Right lobe of liver (tissue), 6 donors: ENCODE measurements around the gene NLRP9. TPM values are rescaled to one million over a fixed set of nuclear protein-coding genes. Genes with fewer than 3 reads are reported as not detected.

Experiments
- ATAC-seq, 4 donors: fragments of 200-7000 bp; cut with Tn5 transposase; one replicate each; pipeline ENCODE4 v1.9.1; 2020; ENCODE audit warnings: mild to moderate bottlenecking in 4 of 4, moderate library complexity in 4 of 4
- DNase-seq, 3 donors: peaks; one replicate each; pipeline ENCODE4 v3.0.0-alpha.2; 2020
- H3K27ac ChIP-seq, 3 donors: fragments of 200-600 bp; one replicate each; pipeline ENCODE4 v1.8.0; 2022
- H3K27me3 ChIP-seq, 2 donors: fragments of 200-600 bp; one replicate each; pipeline ENCODE4 v1.8.0; 2022
- H3K36me3 ChIP-seq, 4 donors: fragments of 200-600 bp; sonication (generic) in 1 of 4; one replicate each; pipeline versions ENCODE4 v1.5.1 to v1.8.0; 2017 to 2022; ENCODE audit warnings: control low read depth in 1 of 4
- H3K4me1 ChIP-seq, 4 donors: fragments of 200-600 bp; sonication (generic) in 1 of 4; one replicate each; pipeline versions ENCODE4 v1.5.1 to v1.8.0; 2017 to 2022; ENCODE audit warnings: control low read depth in 1 of 4
- H3K4me3 ChIP-seq, 3 donors: fragments of 200-600 bp; one replicate each; pipeline ENCODE4 v1.8.0; 2022
- H3K9me3 ChIP-seq, 4 donors: fragments of 200-600 bp; sonication (generic) in 1 of 4; one replicate each; pipeline versions ENCODE4 v1.5.1 to v1.8.0; 2017 to 2022; ENCODE audit warnings: control low read depth in 1 of 4
- POLR2A ChIP-seq: fragments of 450-650 bp; IDR thresholded peaks from one replicate; pipeline ENCODE4 v1.6.1; 2017; ENCODE audit warnings: antibody characterized with exemption, mild to moderate bottlenecking
- WGBS: methylation state at CpG from one replicate; pipeline ENCODE4 v1.1.6; 2018; ENCODE audit warnings: low coverage, low lambda C conversion rate; ENCODE audit not compliant: insufficient coverage; ENCODE audit errors: missing lambda C conversion rate; 5-methylcytosine and 5-hydroxymethylcytosine counted together
- intact Hi-C, 2 donors: fragments of 100-400 bp; cut with DNase I; formaldehyde crosslinking; loops; one replicate each; pipeline versions ENCODE4 v1.11.2 to v1.14.1; 2022
- total RNA-seq, 6 experiments: library from RNA; depleted of rRNA in 2 of 6; stranded (reverse); fragments of >200 nt in 2 of 6; fragmentation: NEBNext Ultra II Directional in 3 of 6; extraction: Animal tissue kit (Norgen Biotek cat#: 25700) in 3 of 6; gene quantifications; one replicate each; pipeline versions ENCODE4 v1.1.0 to v1.2.4, GENCODE V29; 2016 to 2023
- TF ChIP-seq, protein P1 (sequence below), 4 donors: fragments of 200-600 bp in 3 of 4; fragments of 450-650 bp in 1 of 4; IDR thresholded peaks; one replicate each; pipeline versions ENCODE4 v1.5.1 to v1.8.0; 2016 to 2022; ENCODE audit warnings: antibody characterized with exemption in 4 of 4, mild to moderate bottlenecking in 2 of 4
- donor health status: DM: no; HTN: yes; CAD: no.
- donor health status: DM: no; HTN: no; CAD: no.
- donor health status: DM: no; HTN: no; CAD: no.
- donor health status: DM: no; HTN: yes; CAD: no.
- donor health status: DM: no; HTN: yes; CAD: no.

The NLRP9 gene
- total RNA-seq, 6 experiments from 2014 or later, result not detected

GRCh38 chr19:55667006-55667381, 71.2 kb downstream of the NLRP9 start:
- intact Hi-C loops, result no loop called here
- Histone ChIP-seq H3K27ac (no peak overlapping the region), H3K27me3 (no peaks in the 10 kb centered on the region), H3K4me1 (no peaks in the 10 kb centered on the region), H3K9me3 (no peaks in the 10 kb centered on the region), H3K4me3 (no peak overlapping the region), H3K36me3 (peaks cover 17 to 78% (median 38%) of the 10 kb centered on the region in 4 donors)
- no peak for TF ChIP-seq POLR2A
- TF ChIP-seq, protein P1, sequence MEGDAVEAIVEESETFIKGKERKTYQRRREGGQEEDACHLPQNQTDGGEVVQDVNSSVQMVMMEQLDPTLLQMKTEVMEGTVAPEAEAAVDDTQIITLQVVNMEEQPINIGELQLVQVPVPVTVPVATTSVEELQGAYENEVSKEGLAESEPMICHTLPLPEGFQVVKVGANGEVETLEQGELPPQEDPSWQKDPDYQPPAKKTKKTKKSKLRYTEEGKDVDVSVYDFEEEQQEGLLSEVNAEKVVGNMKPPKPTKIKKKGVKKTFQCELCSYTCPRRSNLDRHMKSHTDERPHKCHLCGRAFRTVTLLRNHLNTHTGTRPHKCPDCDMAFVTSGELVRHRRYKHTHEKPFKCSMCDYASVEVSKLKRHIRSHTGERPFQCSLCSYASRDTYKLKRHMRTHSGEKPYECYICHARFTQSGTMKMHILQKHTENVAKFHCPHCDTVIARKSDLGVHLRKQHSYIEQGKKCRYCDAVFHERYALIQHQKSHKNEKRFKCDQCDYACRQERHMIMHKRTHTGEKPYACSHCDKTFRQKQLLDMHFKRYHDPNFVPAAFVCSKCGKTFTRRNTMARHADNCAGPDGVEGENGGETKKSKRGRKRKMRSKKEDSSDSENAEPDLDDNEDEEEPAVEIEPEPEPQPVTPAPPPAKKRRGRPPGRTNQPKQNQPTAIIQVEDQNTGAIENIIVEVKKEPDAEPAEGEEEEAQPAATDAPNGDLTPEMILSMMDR (IDR thresholded peaks at IDR 0.05), result no peak
- WGBS, result 100% methylated on average over 1 of the region's 4 CpGs
- DNase-seq, result no peak
- no peak for ATAC-seq

GRCh38 chr19:55666343-55667005, 71.7 kb downstream of the NLRP9 start:
- ATAC-seq, result no peak
- no peaks in the 10 kb centered on the region for H3K27me3 ChIP-seq
- no peaks in the 10 kb centered on the region for H3K9me3 ChIP-seq
- TF ChIP-seq, protein P1 (IDR thresholded peaks at IDR 0.05), result no peak
- TF ChIP-seq POLR2A, result no peak
- WGBS, result 90% methylated on average over 2 of the region's 12 CpGs
- H3K4me3 ChIP-seq, result no peak overlapping the region
- peaks cover 17 to 82% (median 39%) of the 10 kb centered on the region in 4 donors for H3K36me3 ChIP-seq
- intact Hi-C loops, result no loop called here
- DNase-seq, result no peak
- H3K4me1 ChIP-seq, result no peaks in the 10 kb centered on the region
- no peak overlapping the region for H3K27ac ChIP-seq

GRCh38 chr19:55663846-55664536, 74.2 kb downstream of the NLRP9 start:
- Histone ChIP-seq H3K27me3 (no peaks in the 10 kb centered on the region), H3K9me3 (no peaks in the 10 kb centered on the region), H3K36me3 (peaks cover 5 to 82% (median 32%) of the 10 kb centered on the region in 4 donors), H3K4me3 (no peak overlapping the region), H3K4me1 (no peaks in the 10 kb centered on the region), H3K27ac (no peak overlapping the region)
- intact Hi-C loops, result no loop called here
- DNase-seq, result no peak
- WGBS, result no CpG with 5 or more reads among the region's 20 CpGs
- no peak for ATAC-seq
- TF ChIP-seq POLR2A, result no peak
- TF ChIP-seq, protein P1 (IDR thresholded peaks at IDR 0.05), result no peak

- intact Hi-C loops, result no loop called here
- Histone ChIP-seq H3K27ac (no peak overlapping the region), H3K36me3 (peaks cover 0 to 60% (median 26%) of the 10 kb centered on the region in 4 donors), H3K4me1 (peaks cover 0 to 21% (median 8%) of the 10 kb centered on the region in 4 donors), H3K4me3 (no peak overlapping the region), H3K9me3 (no peaks in the 10 kb centered on the region), H3K27me3 (no peaks in the 10 kb centered on the region)
- TF ChIP-seq POLR2A, result no peak
- TF ChIP-seq, protein P1 (IDR thresholded peaks at IDR 0.05), result no peak
- DNase-seq (no peak), ATAC-seq (no peak)
- 44% methylated on average over 7 of the region's 7 CpGs for WGBS
These were observed 76.4 kb downstream of the NLRP9 start for GRCh38 chr19:55661826-55662225.
